Stimulated activated naive CD8-positive, alpha-beta T cell treated with anti-CD3 and anti-CD28 coated beads, Interleukin-15, Interleukin-2, amounts not matched to agents 100 U/mL and 50 U/mL, for 24 hours (primary cell): Measurements from ENCODE around the gene RABGAP1L.
"Not testable (repeated sequence)": the region's sequence is repeated elsewhere in the genome, so short reads cannot be mapped to it uniquely, and the experiment has no call there.

ENCODE experiments used
- ATAC-seq: fragments of 150-1000 bp; cut with Tn5 transposase; one replicate; pipeline ENCODE4 v1.10.0; 2021
- DNase-seq: peaks from one replicate; pipeline ENCODE4 v3.0.0; 2021

RABGAP1L gene

GRCh38 chr1:174671826-174672225 lies 512.5 kb downstream of the RABGAP1L start:
- ATAC-seq (no peak), DNase-seq (no peak)

- DNase-seq = no peak
- no peak for ATAC-seq
Measured at GRCh38 chr1:174676856-174677255, 517.5 kb downstream of the RABGAP1L start.

- ATAC-seq = no peak
- DNase-seq = no peak
Measured at GRCh38 chr1:174678657-174679056, 519.3 kb downstream of the RABGAP1L start.

GRCh38 chr1:174680101-174680500 lies 520.8 kb downstream of the RABGAP1L start:
- no peak for DNase-seq
- no peak for ATAC-seq

- no peak for DNase-seq
- ATAC-seq = no peak
Measured at GRCh38 chr1:174682419-174683008, 523.2 kb downstream of the RABGAP1L start.

- ATAC-seq = no peak
- DNase-seq = no peak
Measured at GRCh38 chr1:174686213-174686612, 526.9 kb downstream of the RABGAP1L start.

- DNase-seq (no peak), ATAC-seq (no peak)
Measured at GRCh38 chr1:174689524-174689923, 530.2 kb downstream of the RABGAP1L start.

- ATAC-seq (no peak), DNase-seq (no peak)
Measured at GRCh38 chr1:174690266-174690665, 530.9 kb downstream of the RABGAP1L start.

GRCh38 chr1:174692313-174692712 lies 533.0 kb downstream of the RABGAP1L start:
- DNase-seq = no peak
- no peak for ATAC-seq

GRCh38 chr1:174693085-174693484 lies 533.8 kb downstream of the RABGAP1L start:
- DNase-seq (no peak), ATAC-seq (no peak)

GRCh38 chr1:174693539-174693938 lies 534.2 kb downstream of the RABGAP1L start:
- ATAC-seq, DNase-seq: not testable (repeated sequence)

GRCh38 chr1:174696026-174696821 lies 536.9 kb downstream of the RABGAP1L start:
- DNase-seq (no peak), ATAC-seq (no peak)

GRCh38 chr1:174700314-174700713 lies 541.0 kb downstream of the RABGAP1L start:
- ATAC-seq = no peak
- no peak for DNase-seq

- no peak for ATAC-seq
Measured at GRCh38 chr1:174700775-174701174, 541.5 kb downstream of the RABGAP1L start.

GRCh38 chr1:174701565-174701964 lies 542.2 kb downstream of the RABGAP1L start:
- DNase-seq = no peak

More at GRCh38 chr1:174700775-174701174, 541.5 kb downstream of the RABGAP1L start:
- DNase-seq = no peak

GRCh38 chr1:174702011-174702410 lies 542.7 kb downstream of the RABGAP1L start:
- ATAC-seq = no peak
- DNase-seq = no peak

More at GRCh38 chr1:174701565-174701964, 542.2 kb downstream of the RABGAP1L start:
- ATAC-seq = no peak

GRCh38 chr1:174703309-174703708 lies 544.0 kb downstream of the RABGAP1L start:
- no peak for DNase-seq
- ATAC-seq = no peak

- ATAC-seq = no peak
Measured at GRCh38 chr1:174704300-174704699, 545.0 kb downstream of the RABGAP1L start.

GRCh38 chr1:174710868-174711845 lies 551.8 kb downstream of the RABGAP1L start:
- ATAC-seq (no peak), DNase-seq (no peak)

More at GRCh38 chr1:174704300-174704699, 545.0 kb downstream of the RABGAP1L start:
- no peak for DNase-seq

GRCh38 chr1:174711848-174712247 lies 552.5 kb downstream of the RABGAP1L start:
- not testable (repeated sequence) for ATAC-seq, DNase-seq

- ATAC-seq (no peak), DNase-seq (no peak)
Measured at GRCh38 chr1:174712541-174712940, 553.2 kb downstream of the RABGAP1L start.

GRCh38 chr1:174713796-174714195 lies 554.5 kb downstream of the RABGAP1L start:
- DNase-seq (no peak), ATAC-seq (no peak)
